Neural cell (in vitro differentiated cells): ENCODE data around the gene C10orf53.

Experiments
- CTCF ChIP-seq: fragments of 450-650 bp; IDR thresholded peaks from 2 replicates; pipeline ENCODE4 v1.5.1; 2014; ENCODE audit warnings: antibody characterized with exemption, mild to moderate bottlenecking, moderate library complexity; ENCODE audit not compliant: poor library complexity, severe bottlenecking
- POLR2AphosphoS5 ChIP-seq: IDR thresholded peaks from 2 replicates; pipeline ENCODE4 v1.6.1; 2012
- REST ChIP-seq: IDR thresholded peaks from 2 replicates; pipeline ENCODE4 v1.6.1; 2012; ENCODE audit warnings: borderline replicate concordance
- TAF1 ChIP-seq: IDR thresholded peaks from 2 replicates; pipeline ENCODE4 v1.6.1; 2012; ENCODE audit warnings: low read depth

- no peak for TF ChIP-seq CTCF
- TF ChIP-seq REST = no peak
- TF ChIP-seq POLR2AphosphoS5 = no peak
- TF ChIP-seq TAF1 = no peak
Observed at GRCh38 chr10:49655099-49655498, 24.4 kb upstream of the C10orf53 start.
